HL-60 (cell line): ENCODE measurements around the gene ANKRD34B.

Experiments used
- CTCF ChIP-seq: IDR thresholded peaks from one replicate; pipeline ENCODE4 v1.5.1; 2011; ENCODE audit warnings: low read length, control low read depth, inconsistent platforms; ENCODE audit not compliant: insufficient read depth
- GABPA ChIP-seq: IDR thresholded peaks from 2 replicates; pipeline ENCODE4 v1.6.1; 2012; ENCODE audit warnings: low read depth
- SPI1 ChIP-seq: IDR thresholded peaks from 2 replicates; pipeline ENCODE4 v1.6.1; 2012; ENCODE audit warnings: low read depth, mild to moderate bottlenecking, borderline replicate concordance

- TF ChIP-seq CTCF (no peak), SPI1 (no peak), GABPA (no peak)
These were observed at the start of gene ANKRD34B for GRCh38 chr5:80569961-80570786.
